NCI-H748 treated with DMSO at 0.1 percent for 48 hours (cell line): ENCODE results near the gene ARHGAP15.
A peak's percentile ranks its signal among the peaks of the same experiment; 100 is the strongest.

ENCODE experiments used
- DNase-seq: peaks from one replicate; lab custom pipeline; 2025; lab: John Stamatoyannopoulos, UW

The ARHGAP15 gene

GRCh38 chr2:143226714-143227541, 97.7 kb downstream of the ARHGAP15 start:
- no peak for DNase-seq

- DNase-seq = no peak
Observed at GRCh38 chr2:143229411-143229810, 100.2 kb downstream of the ARHGAP15 start.

GRCh38 chr2:143229952-143230351, 100.7 kb downstream of the ARHGAP15 start:
- no peak for DNase-seq

GRCh38 chr2:143230506-143231253, 101.5 kb downstream of the ARHGAP15 start:
- no peak for DNase-seq

- DNase-seq = no peak
Observed at GRCh38 chr2:143231254-143231645, 102.0 kb downstream of the ARHGAP15 start.

GRCh38 chr2:143237146-143237777, 108.0 kb downstream of the ARHGAP15 start:
- no peak for DNase-seq

- no peak for DNase-seq
Observed at GRCh38 chr2:143241403-143242088, 112.3 kb downstream of the ARHGAP15 start.

- no peak for DNase-seq
Observed at GRCh38 chr2:143246246-143246645, 117.0 kb downstream of the ARHGAP15 start.

- DNase-seq = no peak
Observed at GRCh38 chr2:143246815-143247744, 117.9 kb downstream of the ARHGAP15 start.

GRCh38 chr2:143248631-143249030, 119.4 kb downstream of the ARHGAP15 start:
- no peak for DNase-seq

- DNase-seq = no peak
Observed at GRCh38 chr2:143251681-143252080, 122.5 kb downstream of the ARHGAP15 start.

GRCh38 chr2:143252138-143252907, 123.1 kb downstream of the ARHGAP15 start:
- no peak for DNase-seq

GRCh38 chr2:143254110-143254509, 124.9 kb downstream of the ARHGAP15 start:
- no peak for DNase-seq

- DNase-seq = no peak
Observed at GRCh38 chr2:143255086-143255485, 125.9 kb downstream of the ARHGAP15 start.

GRCh38 chr2:143255899-143256298, 126.7 kb downstream of the ARHGAP15 start:
- no peak for DNase-seq

- DNase-seq = no peak
Observed at GRCh38 chr2:143258126-143258892, 129.1 kb downstream of the ARHGAP15 start.

GRCh38 chr2:143259368-143259958, 130.2 kb downstream of the ARHGAP15 start:
- peak; percentile 30 for DNase-seq

- no peak for DNase-seq
Observed at GRCh38 chr2:143261986-143262385, 132.8 kb downstream of the ARHGAP15 start.

GRCh38 chr2:143262389-143262788, 133.2 kb downstream of the ARHGAP15 start:
- no peak for DNase-seq
